ENCODE data around the gene TNP2.

TNP2 gene

GRCh38 chr16:11283820-11284248 lies 14.7 kb upstream of the TNP2 start:
- Histone ChIP-seq H3K9me3 (ENCODE audit: low read length) (no peaks in the 10 kb centered on the region), H2AFZ (ENCODE audit: low read length) (no peak overlapping the region), H3K4me2 (ENCODE audit: low read length) (no peak overlapping the region), H3K4me1 (ENCODE audit: insufficient read depth, low read length, severe bottlenecking) (peaks cover 15% of the 10 kb centered on the region), H3K79me2 (ENCODE audit: insufficient read depth, low read length) (no peaks in the 10 kb centered on the region), H4K20me1 (ENCODE audit: insufficient read depth, low read length) (no peaks in the 10 kb centered on the region), H3K27ac (ENCODE audit: low read depth, low read length, poor library complexity, severe bottlenecking) (no peak overlapping the region), H3K9me2 (ENCODE audit: low read depth, low read length) (no peaks in the 10 kb centered on the region), H3K36me3 (ENCODE audit: insufficient read depth, low read length) (no peaks in the 10 kb centered on the region), H3F3A (ENCODE audit: insufficient read depth, low read length) (no peaks in the 10 kb centered on the region), H3K27me3 (ENCODE audit: insufficient read depth, low read length) (no peaks in the 10 kb centered on the region), H3K4me3 (ENCODE audit: low read depth, low read length, poor library complexity, severe bottlenecking) (no peak overlapping the region), H3K9ac (ENCODE audit: low read length) (no peak overlapping the region)
- TF ChIP-seq EZH2 (IDR thresholded peaks at IDR 0.05; ENCODE audit: borderline replicate concordance, low read length): no peak
- no peak for TF ChIP-seq CTCF (IDR thresholded peaks at IDR 0.05; ENCODE audit: low read length)

GRCh38 chr16:11280616-11281522 lies 11.7 kb upstream of the TNP2 start, which contains the start of gene PRM1:
TSS of gene PRM1 (minus strand) at chr16:11281330. CDS start at chr16:11281238, 92 bp downstream.
- H3K36me3 ChIP-seq (ENCODE audit: insufficient read depth, low read length): no peaks in the 10 kb centered on the region
- no peak within 1 kb of the TSS for H3K4me2 ChIP-seq (ENCODE audit: low read length)
- TF ChIP-seq EZH2 (IDR thresholded peaks at IDR 0.05; ENCODE audit: borderline replicate concordance, low read length) (no peak), CTCF (IDR thresholded peaks at IDR 0.05; ENCODE audit: low read length) (no peak)
- H3K27me3 ChIP-seq (ENCODE audit: insufficient read depth, low read length): no peaks in the 10 kb centered on the region
- no peaks in the 10 kb centered on the region for H4K20me1 ChIP-seq (ENCODE audit: insufficient read depth, low read length)
- no peak within 1 kb of the TSS for H3K9ac ChIP-seq (ENCODE audit: low read length)
- H3F3A ChIP-seq (ENCODE audit: insufficient read depth, low read length): no peaks in the 10 kb centered on the region
- no peaks in the 10 kb centered on the region for H3K9me3 ChIP-seq (ENCODE audit: low read length)
- no peaks in the 10 kb centered on the region for H3K9me2 ChIP-seq (ENCODE audit: low read depth, low read length)
- no peak within 1 kb of the TSS for H3K4me3 ChIP-seq (ENCODE audit: low read depth, low read length, poor library complexity, severe bottlenecking)
- H2AFZ ChIP-seq (ENCODE audit: low read length): no peak within 1 kb of the TSS
- no peak within 1 kb of the TSS for H3K27ac ChIP-seq (ENCODE audit: low read depth, low read length, poor library complexity, severe bottlenecking)
- H3K4me1 ChIP-seq (ENCODE audit: insufficient read depth, low read length, severe bottlenecking): peaks cover 13% of the 10 kb centered on the region
- no peaks in the 10 kb centered on the region for H3K79me2 ChIP-seq (ENCODE audit: insufficient read depth, low read length)

- H3K9me3 ChIP-seq (ENCODE audit: low read length): no peaks in the 10 kb centered on the region
- H3K27ac ChIP-seq (ENCODE audit: low read depth, low read length, poor library complexity, severe bottlenecking): no peak overlapping the region
- no peaks in the 10 kb centered on the region for H3K27me3 ChIP-seq (ENCODE audit: insufficient read depth, low read length)
- H2AFZ ChIP-seq (ENCODE audit: low read length): no peak overlapping the region
- H4K20me1 ChIP-seq (ENCODE audit: insufficient read depth, low read length): no peaks in the 10 kb centered on the region
- H3K4me3 ChIP-seq (ENCODE audit: low read depth, low read length, poor library complexity, severe bottlenecking): no peak overlapping the region
- H3K79me2 ChIP-seq (ENCODE audit: insufficient read depth, low read length): no peaks in the 10 kb centered on the region
- no peak for TF ChIP-seq CTCF (IDR thresholded peaks at IDR 0.05; ENCODE audit: low read length)
- no peak for TF ChIP-seq EZH2 (IDR thresholded peaks at IDR 0.05; ENCODE audit: borderline replicate concordance, low read length)
- H3K36me3 ChIP-seq (ENCODE audit: insufficient read depth, low read length): no peaks in the 10 kb centered on the region
- no peak overlapping the region; the same call in 1 of the 2 replicates for H3K9ac ChIP-seq (ENCODE audit: low read length)
- H3K4me1 ChIP-seq (ENCODE audit: insufficient read depth, low read length, severe bottlenecking): peaks cover 13% of the 10 kb centered on the region
- no peak overlapping the region; the same call in 1 of the 2 replicates for H3K4me2 ChIP-seq (ENCODE audit: low read length)
- no peaks in the 10 kb centered on the region for H3K9me2 ChIP-seq (ENCODE audit: low read depth, low read length)
- H3F3A ChIP-seq (ENCODE audit: insufficient read depth, low read length): no peaks in the 10 kb centered on the region
Observed at GRCh38 chr16:11278681-11279628, 9.8 kb upstream of the TNP2 start.
